H9 (cell line): ENCODE results near the gene FAM3B. TPM values are rescaled to one million over a fixed set of nuclear protein-coding genes. Genes with fewer than 3 reads are reported as not detected.
A peak's percentile ranks its signal among the peaks of the same experiment; 100 is the strongest.

ENCODE experiments used
- DNase-seq: peaks from one replicate; pipeline ENCODE4 v3.0.0-alpha.2; 2017
- H2AFZ ChIP-seq: one replicate; pipeline ENCODE4 v1.6.1; 2013; ENCODE audit warnings: mild to moderate bottlenecking, low read length, control low read depth, moderate library complexity
- H2AK5ac ChIP-seq: 2 replicates; pipeline ENCODE4 v1.6.1; 2013; ENCODE audit warnings: low read length, control low read depth, mixed read lengths; ENCODE audit not compliant: insufficient read length
- H2BK120ac ChIP-seq: one replicate; pipeline ENCODE4 v1.6.1; 2013; ENCODE audit warnings: low read depth, mild to moderate bottlenecking, low read length, control low read depth, inconsistent platforms; ENCODE audit not compliant: poor library complexity, severe bottlenecking
- H2BK12ac ChIP-seq: 2 replicates; pipeline ENCODE4 v1.6.1; 2013; ENCODE audit warnings: low read length, control low read depth, mixed read lengths, low read depth; ENCODE audit not compliant: insufficient read length
- H2BK15ac ChIP-seq: 2 replicates; pipeline ENCODE4 v1.6.1; 2013; ENCODE audit warnings: low read depth, low read length, control low read depth
- H2BK20ac ChIP-seq: one replicate; pipeline ENCODE4 v1.6.1; 2013; ENCODE audit warnings: low read depth, mild to moderate bottlenecking, low read length, control low read depth, inconsistent platforms; ENCODE audit not compliant: poor library complexity, severe bottlenecking
- H2BK5ac ChIP-seq: 2 replicates; pipeline ENCODE4 v1.6.1; 2013; ENCODE audit warnings: low read length, control low read depth, mixed read lengths; ENCODE audit not compliant: insufficient read length
- H3K14ac ChIP-seq: 2 replicates; pipeline ENCODE4 v1.6.1; 2013; ENCODE audit warnings: low read length, control low read depth; ENCODE audit not compliant: insufficient read depth
- H3K18ac ChIP-seq: 2 replicates; pipeline ENCODE4 v1.6.1; 2013; ENCODE audit warnings: low read depth, mild to moderate bottlenecking, mixed read lengths, low read length, control low read depth; ENCODE audit not compliant: insufficient read length
- H3K23ac ChIP-seq: 2 replicates; pipeline ENCODE4 v1.6.1; 2013; ENCODE audit warnings: low read length, control low read depth, mixed read lengths, low read depth; ENCODE audit not compliant: insufficient read length
- H3K23me2 ChIP-seq: 2 replicates; pipeline ENCODE4 v1.6.1; 2013; ENCODE audit warnings: low read depth, mild to moderate bottlenecking, mixed read lengths, low read length, control low read depth; ENCODE audit not compliant: insufficient read length, poor library complexity, severe bottlenecking
- H3K27ac ChIP-seq: 2 replicates; pipeline ENCODE4 v1.5.1; 2013; ENCODE audit warnings: low read length, control low read depth, mixed read lengths, low read depth; ENCODE audit not compliant: insufficient read length
- H3K27me3 ChIP-seq: 2 replicates; pipeline ENCODE4 v1.6.1; 2013; ENCODE audit warnings: low read length, control low read depth, inconsistent platforms; ENCODE audit not compliant: insufficient read depth
- H3K4ac ChIP-seq: 2 replicates; pipeline ENCODE4 v1.6.1; 2013; ENCODE audit warnings: low read depth, mild to moderate bottlenecking, control low read depth, inconsistent platforms, low read length, moderate library complexity
- H3K4me1 ChIP-seq: 2 replicates; pipeline ENCODE4 v1.6.1; 2013; ENCODE audit warnings: low read length, control low read depth, inconsistent platforms; ENCODE audit not compliant: insufficient read depth
- H3K4me2 ChIP-seq: 2 replicates; pipeline ENCODE4 v1.6.1; 2013; ENCODE audit warnings: low read length, control low read depth, mixed read lengths; ENCODE audit not compliant: insufficient read length, insufficient read depth
- H3K56ac ChIP-seq: 2 replicates; pipeline ENCODE4 v1.6.1; 2013; ENCODE audit warnings: low read depth, mild to moderate bottlenecking, mixed read lengths, low read length, control low read depth; ENCODE audit not compliant: insufficient read length
- H3K79me1 ChIP-seq: 2 replicates; pipeline ENCODE4 v1.6.1; 2013; ENCODE audit warnings: low read depth, mild to moderate bottlenecking, moderate library complexity, low read length, control low read depth, inconsistent platforms; ENCODE audit not compliant: insufficient read depth, poor library complexity, severe bottlenecking
- H3K79me2 ChIP-seq: 2 replicates; pipeline ENCODE4 v1.6.1; 2013; ENCODE audit warnings: low read length, control low read depth, inconsistent platforms; ENCODE audit not compliant: insufficient read depth
- H3K9ac ChIP-seq: 2 replicates; pipeline ENCODE4 v1.6.1; 2013; ENCODE audit warnings: low read length, control low read depth, mixed read lengths; ENCODE audit not compliant: insufficient read length; ENCODE audit errors: extremely low read depth
- H3K9me3 ChIP-seq: one replicate; pipeline ENCODE4 v1.6.1; 2013; ENCODE audit warnings: low read depth, low read length, inconsistent platforms; ENCODE audit not compliant: control insufficient read depth
- H3T11ph ChIP-seq: one replicate; pipeline ENCODE4 v1.6.1; 2013; ENCODE audit warnings: mild to moderate bottlenecking, low read length, control low read depth, inconsistent platforms
- H4K20me1 ChIP-seq: one replicate; pipeline ENCODE4 v1.6.1; 2013; ENCODE audit not compliant: control insufficient read depth, insufficient read length, insufficient read depth
- H4K5ac ChIP-seq: 2 replicates; pipeline ENCODE4 v1.6.1; 2013; ENCODE audit warnings: low read depth, mild to moderate bottlenecking, mixed read lengths, low read length, control low read depth; ENCODE audit not compliant: insufficient read length
- H4K8ac ChIP-seq: replicated peaks from 2 replicates; pipeline ENCODE4 v1.6.1; 2013; ENCODE audit warnings: low read length, control low read depth, mixed read lengths, low read depth; ENCODE audit not compliant: insufficient read length
- H4K91ac ChIP-seq: 2 replicates; pipeline ENCODE4 v1.6.1; 2013; ENCODE audit warnings: low read depth, mild to moderate bottlenecking, moderate library complexity, mixed read lengths, low read length, control low read depth; ENCODE audit not compliant: insufficient read length
- H3K27ac Mint-ChIP-seq, 3 experiments: 2 replicates in 2 of 3; 3 replicates in 1 of 3; pipeline ENCODE4 v1.8.0; 2020 to 2021; ENCODE audit warnings: mixed read lengths in 3 of 3, mild to moderate bottlenecking in 1 of 3, moderate library complexity in 1 of 3
- H3K27me3 Mint-ChIP-seq: 2 replicates; pipeline ENCODE4 v1.8.0; 2021; ENCODE audit warnings: low read depth, mild to moderate bottlenecking, moderate library complexity, mixed read lengths
- H3K36me3 Mint-ChIP-seq, 3 experiments: 2 replicates in 2 of 3; 3 replicates in 1 of 3; pipeline ENCODE4 v1.8.0; 2020 to 2021; ENCODE audit warnings: low read depth in 3 of 3, mixed read lengths in 3 of 3; ENCODE audit not compliant: insufficient read depth in 1 of 3
- H3K4me1 Mint-ChIP-seq, 2 experiments: 2 replicates each; pipeline ENCODE4 v1.8.0; 2020; ENCODE audit warnings: mixed read lengths in 2 of 2
- H3K4me3 Mint-ChIP-seq, 2 experiments: 2 replicates in 1 of 2; 3 replicates in 1 of 2; pipeline ENCODE4 v1.8.0; 2020 to 2021; ENCODE audit warnings: mild to moderate bottlenecking in 2 of 2, mixed read lengths in 2 of 2, moderate library complexity in 1 of 2
- H3K9me3 Mint-ChIP-seq, 2 experiments: 2 replicates in 1 of 2; 3 replicates in 1 of 2; pipeline ENCODE4 v1.8.0; 2020; ENCODE audit warnings: mild to moderate bottlenecking in 2 of 2, mixed read lengths in 2 of 2, moderate library complexity in 1 of 2
- WGBS: extraction: QIAGEN DNeasy Blood & Tissue Kit; methylation state at CpG from one replicate; pipeline ENCODE4 v1.1.7; 2013; ENCODE audit warnings: missing lambda C conversion rate, low lambda C conversion rate, mixed read lengths; ENCODE audit not compliant: insufficient read length; ENCODE audit errors: extremely low coverage; 5-methylcytosine and 5-hydroxymethylcytosine counted together
- total RNA-seq: library from RNA; stranded (reverse); gene quantifications from 2 replicates; pipeline ENCODE4 v1.2.1, GENCODE V29; 2021
- TF ChIP-seq, protein P1 (sequence below): fragments of 200-600 bp; sonication (generic); conservative IDR thresholded peaks from 3 replicates; pipeline ENCODE4 v1.8.0; 2021; ENCODE audit warnings: antibody characterized with exemption, mild to moderate bottlenecking

FAM3B gene
- total RNA-seq, 1 experiment from 2014 or later, result 5.0 TPM

DNA sequence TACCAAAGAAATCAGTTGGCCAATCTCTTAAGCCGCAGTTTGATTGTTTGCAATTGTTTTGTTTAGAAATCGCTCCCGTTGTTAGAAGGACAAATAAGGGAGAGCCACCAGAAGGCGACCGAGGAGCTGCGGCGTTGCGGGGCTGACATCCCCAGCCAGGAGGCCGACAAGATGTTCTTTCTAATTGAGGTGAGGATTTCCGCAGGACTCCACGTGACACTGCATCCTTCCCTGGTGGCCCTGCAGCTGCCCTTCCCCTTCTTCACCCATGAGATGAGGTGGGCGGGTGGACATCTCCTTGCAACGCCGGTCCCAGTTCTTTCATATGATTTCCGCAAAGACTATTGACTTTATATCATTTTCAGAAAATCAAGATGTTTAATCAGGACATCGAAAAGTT is 82.2 kb downstream of the FAM3B start:
- H3K18ac ChIP-seq, result no peak overlapping the region
- H4K91ac ChIP-seq, result no peak overlapping the region
- no peak overlapping the region for H3K23ac ChIP-seq
- TF ChIP-seq, protein P1, sequence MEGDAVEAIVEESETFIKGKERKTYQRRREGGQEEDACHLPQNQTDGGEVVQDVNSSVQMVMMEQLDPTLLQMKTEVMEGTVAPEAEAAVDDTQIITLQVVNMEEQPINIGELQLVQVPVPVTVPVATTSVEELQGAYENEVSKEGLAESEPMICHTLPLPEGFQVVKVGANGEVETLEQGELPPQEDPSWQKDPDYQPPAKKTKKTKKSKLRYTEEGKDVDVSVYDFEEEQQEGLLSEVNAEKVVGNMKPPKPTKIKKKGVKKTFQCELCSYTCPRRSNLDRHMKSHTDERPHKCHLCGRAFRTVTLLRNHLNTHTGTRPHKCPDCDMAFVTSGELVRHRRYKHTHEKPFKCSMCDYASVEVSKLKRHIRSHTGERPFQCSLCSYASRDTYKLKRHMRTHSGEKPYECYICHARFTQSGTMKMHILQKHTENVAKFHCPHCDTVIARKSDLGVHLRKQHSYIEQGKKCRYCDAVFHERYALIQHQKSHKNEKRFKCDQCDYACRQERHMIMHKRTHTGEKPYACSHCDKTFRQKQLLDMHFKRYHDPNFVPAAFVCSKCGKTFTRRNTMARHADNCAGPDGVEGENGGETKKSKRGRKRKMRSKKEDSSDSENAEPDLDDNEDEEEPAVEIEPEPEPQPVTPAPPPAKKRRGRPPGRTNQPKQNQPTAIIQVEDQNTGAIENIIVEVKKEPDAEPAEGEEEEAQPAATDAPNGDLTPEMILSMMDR, result no peak
- H3K9me3 ChIP-seq, result no peaks in the 10 kb centered on the region
- DNase-seq, result peak; percentile 18
- H3K79me1 ChIP-seq, result no peaks in the 10 kb centered on the region
- H2AFZ ChIP-seq, result no peak overlapping the region
- H2BK15ac ChIP-seq, result no peak overlapping the region
- Mint-ChIP-seq H3K4me1 (peaks cover 13 to 14% of the 10 kb centered on the region in 2 experiments), H3K27me3 (peaks cover 2% of the 10 kb centered on the region), H3K27ac (no peak overlapping the region), H3K4me3 (no peak overlapping the region), H3K9me3 (no peaks in the 10 kb centered on the region; a peak in 1 of 5 replicates), H3K36me3 (peaks cover 0 to 11% (median 0%) of the 10 kb centered on the region in 3 experiments; a peak in 2 of 7 replicates)
- H4K20me1 ChIP-seq, result no peaks in the 10 kb centered on the region
- no peaks in the 10 kb centered on the region for H3K79me2 ChIP-seq
- peaks cover 3% of the 10 kb centered on the region; the same call in 1 of the 2 replicates for H3K4me1 ChIP-seq
- H3K4ac ChIP-seq, result no peak overlapping the region
- H3K14ac ChIP-seq, result no peak overlapping the region
- no peak overlapping the region for H2BK20ac ChIP-seq
- no peak overlapping the region for H3K56ac ChIP-seq
- H2BK5ac ChIP-seq, result no peak overlapping the region
- no peak overlapping the region for H3T11ph ChIP-seq
- no peak overlapping the region for H3K4me2 ChIP-seq
- H2BK120ac ChIP-seq, result no peak overlapping the region
- H3K23me2 ChIP-seq, result no peaks in the 10 kb centered on the region
- H2AK5ac ChIP-seq, result no peak overlapping the region
- H3K9ac ChIP-seq, result no peak overlapping the region
- no peak overlapping the region for H2BK12ac ChIP-seq
- no peak overlapping the region for H3K27ac ChIP-seq
- H4K5ac ChIP-seq, result no peak overlapping the region
- no CpG with 5 or more reads among the region's 16 CpGs for WGBS
- H4K8ac ChIP-seq, result no peak overlapping the region
- no peaks in the 10 kb centered on the region for H3K27me3 ChIP-seq
